Activated CD8-positive, alpha-beta T cell treated with anti-CD3 and anti-CD28 coated beads, Interleukin-2, amount 10 ng/mL, durations not matched to agents 7 days and 5 days (primary cell): Measurements from ENCODE around the gene GRM1. TPM values are rescaled to one million over a fixed set of nuclear protein-coding genes. Genes with fewer than 3 reads are reported as not detected.

Experiments
- ATAC-seq: fragments of 150-1000 bp; cut with Tn5 transposase; one replicate; pipeline ENCODE4 v1.10.0; 2021; ENCODE audit warnings: moderate library complexity
- CTCF ChIA-PET: fragments of 350-600 bp; sonication (Branson Sonifier 250); formaldehyde crosslinking; loops from one replicate; lab custom pipeline; 2021; ENCODE audit warnings: antibody characterized with exemption; lab: Charles Lee
- POLR2A ChIA-PET: fragments of 350-600 bp; sonication (Branson Sonifier 250); formaldehyde crosslinking; loops from one replicate; lab custom pipeline; 2021; ENCODE audit warnings: antibody characterized with exemption; lab: Charles Lee
- DNase-seq: peaks from one replicate; pipeline ENCODE4 v3.0.0-alpha.2; 2020
- H3K27ac Mint-ChIP-seq: one replicate; pipeline ENCODE4 v1.8.0; 2021; ENCODE audit warnings: mild to moderate bottlenecking, mixed read lengths
- H3K27me3 Mint-ChIP-seq: one replicate; pipeline ENCODE4 v1.8.0; 2021; ENCODE audit warnings: low read depth, mixed read lengths
- H3K36me3 Mint-ChIP-seq: one replicate; pipeline ENCODE4 v1.8.0; 2021; ENCODE audit warnings: low read depth, mixed read lengths
- H3K4me1 Mint-ChIP-seq: one replicate; pipeline ENCODE4 v1.8.0; 2021; ENCODE audit warnings: low read depth, mixed read lengths
- H3K4me3 Mint-ChIP-seq: one replicate; pipeline ENCODE4 v1.8.0; 2021; ENCODE audit warnings: mild to moderate bottlenecking, mixed read lengths
- H3K9me3 Mint-ChIP-seq: one replicate; pipeline ENCODE4 v1.8.0; 2022; ENCODE audit warnings: mixed read lengths; ENCODE audit not compliant: insufficient read depth
- total RNA-seq, 2 experiments: library from RNA; stranded (reverse); gene quantifications; one replicate each; pipeline ENCODE4 v1.2.3, GENCODE V29; 2021

Gene GRM1
- total RNA-seq, 2 experiments from 2014 or later: not detected

- H3K4me3 Mint-ChIP-seq: no peak overlapping the region
- no peaks in the 10 kb centered on the region for H3K4me1 Mint-ChIP-seq
- DNase-seq (no peak), ATAC-seq (no peak)
- POLR2A ChIA-PET: no interaction called here
- no peak overlapping the region for H3K27ac Mint-ChIP-seq
- H3K36me3 Mint-ChIP-seq: no peaks in the 10 kb centered on the region
- no peaks in the 10 kb centered on the region for H3K9me3 Mint-ChIP-seq
- CTCF ChIA-PET: no interaction called here
- H3K27me3 Mint-ChIP-seq: no peaks in the 10 kb centered on the region
Observed at GRCh38 chr6:146347090-146347489, 318.2 kb downstream of the GRM1 start.

DNA sequence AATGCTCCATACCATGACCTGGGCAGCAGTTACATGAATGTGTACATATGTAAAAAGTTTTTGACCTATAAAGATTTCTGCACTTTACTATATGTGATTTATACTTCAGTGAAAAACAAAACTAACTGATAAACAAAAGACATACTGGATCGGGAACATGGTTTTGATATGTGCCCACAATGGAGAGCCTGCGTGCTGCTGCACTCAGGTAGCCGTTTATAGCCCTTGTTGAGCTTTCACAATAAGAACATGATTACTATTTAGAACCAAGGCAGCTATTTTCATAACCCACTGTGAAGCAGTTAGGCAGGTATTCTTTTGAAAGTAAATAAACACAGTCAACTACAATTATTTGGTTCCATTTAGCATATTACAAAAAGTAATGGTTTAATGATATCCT, 318.8 kb downstream of the GRM1 start:
- CTCF ChIA-PET: no interaction called here
- H3K27me3 Mint-ChIP-seq: no peaks in the 10 kb centered on the region
- POLR2A ChIA-PET: no interaction called here
- H3K4me1 Mint-ChIP-seq: no peaks in the 10 kb centered on the region
- no peaks in the 10 kb centered on the region for H3K36me3 Mint-ChIP-seq
- no peak overlapping the region for H3K27ac Mint-ChIP-seq
- H3K9me3 Mint-ChIP-seq: no peaks in the 10 kb centered on the region
- no peak for ATAC-seq
- no peak for DNase-seq
- H3K4me3 Mint-ChIP-seq: no peak overlapping the region

GRCh38 chr6:146351018-146351417, 322.2 kb downstream of the GRM1 start:
- Mint-ChIP-seq H3K4me3 (no peak overlapping the region), H3K27me3 (no peaks in the 10 kb centered on the region), H3K27ac (no peak overlapping the region), H3K36me3 (no peaks in the 10 kb centered on the region), H3K4me1 (no peaks in the 10 kb centered on the region), H3K9me3 (no peaks in the 10 kb centered on the region)
- POLR2A ChIA-PET: no interaction called here
- DNase-seq (no peak), ATAC-seq (no peak)
- CTCF ChIA-PET: no interaction called here

DNA sequence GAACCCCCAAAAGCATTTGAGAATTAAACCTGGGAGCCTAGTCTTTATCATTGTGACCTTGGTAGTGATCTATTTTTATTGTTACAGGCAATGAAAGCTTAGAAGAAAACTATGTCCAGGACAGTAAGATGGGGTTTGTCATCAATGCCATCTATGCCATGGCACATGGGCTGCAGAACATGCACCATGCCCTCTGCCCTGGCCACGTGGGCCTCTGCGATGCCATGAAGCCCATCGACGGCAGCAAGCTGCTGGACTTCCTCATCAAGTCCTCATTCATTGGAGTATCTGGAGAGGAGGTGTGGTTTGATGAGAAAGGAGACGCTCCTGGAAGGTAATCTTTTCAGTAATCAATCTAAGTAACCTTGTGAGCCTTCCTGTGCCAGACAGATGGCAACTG, 323.3 kb downstream of the GRM1 start:
- ChIA-PET POLR2A (no interaction called here), CTCF (no interaction called here)
- ATAC-seq (no peak), DNase-seq (no peak)
- Mint-ChIP-seq H3K36me3 (no peaks in the 10 kb centered on the region), H3K27me3 (no peaks in the 10 kb centered on the region), H3K4me1 (no peaks in the 10 kb centered on the region), H3K27ac (no peak overlapping the region), H3K9me3 (no peaks in the 10 kb centered on the region), H3K4me3 (no peak overlapping the region)

DNA sequence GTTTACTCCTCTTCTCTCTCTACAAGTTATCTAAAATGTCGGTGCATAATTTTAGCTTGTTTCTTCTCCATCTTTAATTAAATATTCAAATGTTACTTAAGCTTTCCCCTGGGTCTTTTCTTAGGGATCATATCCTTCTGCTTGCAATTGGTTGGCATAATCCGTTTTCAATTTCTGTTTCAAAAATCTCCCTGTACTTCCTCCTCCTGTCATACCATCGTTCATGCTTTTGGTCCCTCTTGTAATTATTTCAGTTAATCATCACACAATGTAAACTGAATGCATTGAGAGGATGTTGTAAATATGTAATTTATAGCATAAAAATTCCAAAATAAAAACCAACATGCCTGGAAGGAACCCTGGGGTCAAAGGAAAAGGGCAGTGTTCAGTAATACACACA, 325.6 kb downstream of the GRM1 start:
- ChIA-PET CTCF (no interaction called here), POLR2A (no interaction called here)
- Mint-ChIP-seq H3K36me3 (no peaks in the 10 kb centered on the region), H3K4me1 (no peaks in the 10 kb centered on the region), H3K4me3 (no peak overlapping the region), H3K27ac (no peak overlapping the region), H3K27me3 (no peaks in the 10 kb centered on the region), H3K9me3 (no peaks in the 10 kb centered on the region)
- no peak for ATAC-seq
- DNase-seq: no peak

- DNase-seq: no peak
- Mint-ChIP-seq H3K4me3 (no peak overlapping the region), H3K27me3 (no peaks in the 10 kb centered on the region), H3K27ac (no peak overlapping the region), H3K9me3 (no peaks in the 10 kb centered on the region), H3K4me1 (no peaks in the 10 kb centered on the region), H3K36me3 (no peaks in the 10 kb centered on the region)
- no peak for ATAC-seq
- ChIA-PET CTCF (no interaction called here), POLR2A (no interaction called here)
Observed at GRCh38 chr6:146355521-146356100, 326.7 kb downstream of the GRM1 start.

GRCh38 chr6:146357578-146358430, 328.9 kb downstream of the GRM1 start:
- Mint-ChIP-seq H3K9me3 (no peaks in the 10 kb centered on the region), H3K36me3 (no peaks in the 10 kb centered on the region), H3K4me1 (no peaks in the 10 kb centered on the region), H3K27ac (no peak overlapping the region), H3K27me3 (no peaks in the 10 kb centered on the region), H3K4me3 (no peak overlapping the region)
- DNase-seq (no peak), ATAC-seq (no peak)
- ChIA-PET CTCF (no interaction called here), POLR2A (no interaction called here)

- POLR2A ChIA-PET: no interaction called here
- H3K36me3 Mint-ChIP-seq: no peaks in the 10 kb centered on the region
- ATAC-seq: no peak
- no peak overlapping the region for H3K27ac Mint-ChIP-seq
- CTCF ChIA-PET: no interaction called here
- no peaks in the 10 kb centered on the region for H3K9me3 Mint-ChIP-seq
- DNase-seq: no peak
- H3K4me3 Mint-ChIP-seq: no peak overlapping the region
- no peaks in the 10 kb centered on the region for H3K27me3 Mint-ChIP-seq
- no peaks in the 10 kb centered on the region for H3K4me1 Mint-ChIP-seq
Observed at GRCh38 chr6:146358431-146359046, 329.7 kb downstream of the GRM1 start.

- Mint-ChIP-seq H3K27ac (no peak overlapping the region), H3K4me3 (no peak overlapping the region), H3K9me3 (no peaks in the 10 kb centered on the region), H3K27me3 (no peaks in the 10 kb centered on the region), H3K4me1 (no peaks in the 10 kb centered on the region), H3K36me3 (no peaks in the 10 kb centered on the region)
- DNase-seq: no peak
- ATAC-seq: no peak
- CTCF ChIA-PET: no interaction called here
- POLR2A ChIA-PET: no interaction called here
Observed at GRCh38 chr6:146359131-146359530, 330.3 kb downstream of the GRM1 start.

- no peaks in the 10 kb centered on the region for H3K4me1 Mint-ChIP-seq
- CTCF ChIA-PET: no interaction called here
- no peaks in the 10 kb centered on the region for H3K27me3 Mint-ChIP-seq
- no peaks in the 10 kb centered on the region for H3K9me3 Mint-ChIP-seq
- H3K36me3 Mint-ChIP-seq: no peaks in the 10 kb centered on the region
- H3K4me3 Mint-ChIP-seq: no peak overlapping the region
- no peak for DNase-seq
- ATAC-seq: no peak
- POLR2A ChIA-PET: no interaction called here
- no peak overlapping the region for H3K27ac Mint-ChIP-seq
Observed at GRCh38 chr6:146361128-146361924, 332.5 kb downstream of the GRM1 start.

DNA sequence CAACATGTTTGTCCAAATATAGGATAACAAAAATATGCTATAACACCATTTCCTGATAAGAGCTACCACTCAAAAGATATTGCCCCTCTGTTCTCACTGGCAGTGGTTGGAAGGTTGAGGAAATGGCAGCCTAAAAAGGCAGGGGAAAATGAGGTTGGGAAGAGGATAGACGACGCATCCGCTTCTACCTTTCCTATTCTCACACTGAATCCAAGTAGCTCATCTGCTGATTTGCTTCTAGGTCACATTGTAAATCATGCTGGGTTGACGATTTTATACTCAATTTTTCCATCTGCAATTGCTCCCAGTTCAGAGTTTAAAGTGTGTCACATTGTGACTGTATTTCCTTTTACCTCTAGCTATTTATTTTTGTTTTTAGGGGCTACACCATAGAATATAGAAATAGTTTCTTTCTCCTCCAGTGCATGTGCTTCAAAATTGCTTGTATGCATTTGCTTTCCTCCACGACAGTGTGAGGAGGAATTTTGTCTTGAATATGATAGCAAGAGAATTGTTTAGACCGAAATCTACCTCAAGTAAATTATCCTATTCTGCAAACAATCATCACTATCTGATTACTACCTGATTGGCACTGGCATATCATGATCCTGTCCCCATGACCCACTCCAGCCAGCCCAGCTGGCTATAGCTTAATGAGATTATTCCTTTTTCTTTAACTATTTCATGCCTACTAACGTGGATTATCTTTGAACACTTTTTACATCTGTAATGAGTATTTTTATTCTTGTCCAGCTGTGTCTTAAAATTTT, 335.2 kb downstream of the GRM1 start:
- Mint-ChIP-seq H3K36me3 (no peaks in the 10 kb centered on the region), H3K27me3 (no peaks in the 10 kb centered on the region), H3K4me1 (no peaks in the 10 kb centered on the region), H3K27ac (no peak overlapping the region), H3K4me3 (no peak overlapping the region), H3K9me3 (no peaks in the 10 kb centered on the region)
- ATAC-seq: no peak
- POLR2A ChIA-PET: no interaction called here
- DNase-seq: no peak
- CTCF ChIA-PET: no interaction called here
